Body of pancreas (tissue), 4 donors: ENCODE results near the gene NRP2. TPM values are rescaled to one million over a fixed set of nuclear protein-coding genes. Genes with fewer than 3 reads are reported as not detected.

ENCODE experiments used
- ATAC-seq: fragments of 150-250 bp; one replicate; pipeline ENCODE4 v1.9.1; 2016
- DNase-seq, 4 donors: peaks; one replicate each; pipeline ENCODE4 v3.0.0-alpha.2; 2019
- H3K27ac ChIP-seq, 4 donors: fragments of 200-600 bp; sonication (generic); 1 replicate in 3 of 4; 2 replicates in 1 of 4; pipeline versions ENCODE4 v1.5.1 to v1.6.1; 2016 to 2019; ENCODE audit warnings: mild to moderate bottlenecking in 1 of 4, mixed read lengths in 1 of 4, moderate library complexity in 1 of 4
- H3K27me3 ChIP-seq, 2 donors: fragments of 200-600 bp; sonication (generic); one replicate each; pipeline ENCODE4 v1.6.0; 2016; ENCODE audit warnings: mild to moderate bottlenecking in 1 of 2
- H3K36me3 ChIP-seq, 2 donors: fragments of 200-600 bp; sonication (generic); replicated peaks in 1 of 2; 2 replicates each; pipeline ENCODE4 v1.5.1; 2016; ENCODE audit warnings: low read depth in 2 of 2; ENCODE audit not compliant: insufficient read depth in 1 of 2
- H3K4me1 ChIP-seq: fragments of 200-600 bp; sonication (generic); one replicate; pipeline ENCODE4 v1.6.0; 2016
- H3K4me3 ChIP-seq, 2 donors: fragments of 200-600 bp; sonication (generic); 1 replicate in 1 of 2; 2 replicates in 1 of 2; pipeline ENCODE4 v1.5.1; 2016 to 2019
- H3K9me3 ChIP-seq, 3 donors: fragments of 200-600 bp; sonication (generic); 1 replicate in 2 of 3; 2 replicates in 1 of 3; pipeline ENCODE4 v1.5.1; 2016
- POLR2A ChIP-seq, 3 donors: fragments of 450-650 bp; IDR thresholded peaks; one replicate each; pipeline ENCODE4 v1.6.1; 2016; ENCODE audit warnings: antibody characterized with exemption in 3 of 3, mild to moderate bottlenecking in 2 of 3
- WGBS, 2 donors: methylation state at CpG; one replicate each; pipeline ENCODE4 v1.1.5; 2017; 5-methylcytosine and 5-hydroxymethylcytosine counted together
- intact Hi-C: fragments of 100-400 bp; cut with DNase I; formaldehyde crosslinking; loops from one replicate; pipeline ENCODE4 v1.15.1; 2023
- total RNA-seq, 2 donors: library from RNA; depleted of rRNA; stranded (reverse); fragments of >200 nt; gene quantifications; one replicate each; pipeline ENCODE4 v1.1.0, GENCODE V29; 2016
- TF ChIP-seq, protein P1 (sequence below), 7 experiments: fragments of 450-650 bp in 4 of 7; fragments of 200-600 bp in 3 of 7; sonication (generic) in 3 of 7; IDR thresholded peaks; one replicate each; pipeline ENCODE4 v1.5.1; 2016 to 2019; ENCODE audit warnings: antibody characterized with exemption in 7 of 7

Gene NRP2
- total RNA-seq, 2 donors from 2014 or later: 5.7 to 7.6 TPM

DNA sequence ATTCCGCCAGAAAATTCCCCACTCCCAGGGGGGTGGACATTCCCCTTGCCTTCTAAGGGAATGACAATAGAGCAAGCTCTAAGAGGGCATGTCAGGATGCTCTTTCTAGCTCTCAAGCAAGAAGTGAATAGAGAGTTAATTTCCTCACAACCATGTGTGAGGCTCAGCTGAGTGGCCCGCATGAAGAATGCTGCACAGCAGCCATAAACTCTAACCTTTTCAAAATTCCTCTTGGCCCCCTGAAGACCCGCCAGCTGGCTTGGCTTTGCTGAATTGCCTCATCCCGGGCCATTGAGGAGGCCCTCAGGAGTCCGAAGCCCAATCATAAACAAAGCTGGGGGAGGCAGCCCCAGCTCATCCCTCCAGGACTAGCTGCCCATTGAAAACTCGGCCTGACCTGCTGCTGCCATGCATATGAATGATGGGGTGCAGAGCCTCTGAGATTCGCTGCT lies 38.2 kb downstream of the NRP2 start:
- Histone ChIP-seq H3K4me3 (no peak overlapping the region), H3K4me1 (no peaks in the 10 kb centered on the region), H3K27me3 (no peaks in the 10 kb centered on the region), H3K27ac (no peak overlapping the region), H3K36me3 (no peaks in the 10 kb centered on the region), H3K9me3 (no peaks in the 10 kb centered on the region)
- DNase-seq (no peak), ATAC-seq (no peak)
- intact Hi-C loops: no loop called here
- 62 to 64% methylated on average over 7 of the region's 7 CpGs for WGBS, 2 donors
- TF ChIP-seq, protein P1, sequence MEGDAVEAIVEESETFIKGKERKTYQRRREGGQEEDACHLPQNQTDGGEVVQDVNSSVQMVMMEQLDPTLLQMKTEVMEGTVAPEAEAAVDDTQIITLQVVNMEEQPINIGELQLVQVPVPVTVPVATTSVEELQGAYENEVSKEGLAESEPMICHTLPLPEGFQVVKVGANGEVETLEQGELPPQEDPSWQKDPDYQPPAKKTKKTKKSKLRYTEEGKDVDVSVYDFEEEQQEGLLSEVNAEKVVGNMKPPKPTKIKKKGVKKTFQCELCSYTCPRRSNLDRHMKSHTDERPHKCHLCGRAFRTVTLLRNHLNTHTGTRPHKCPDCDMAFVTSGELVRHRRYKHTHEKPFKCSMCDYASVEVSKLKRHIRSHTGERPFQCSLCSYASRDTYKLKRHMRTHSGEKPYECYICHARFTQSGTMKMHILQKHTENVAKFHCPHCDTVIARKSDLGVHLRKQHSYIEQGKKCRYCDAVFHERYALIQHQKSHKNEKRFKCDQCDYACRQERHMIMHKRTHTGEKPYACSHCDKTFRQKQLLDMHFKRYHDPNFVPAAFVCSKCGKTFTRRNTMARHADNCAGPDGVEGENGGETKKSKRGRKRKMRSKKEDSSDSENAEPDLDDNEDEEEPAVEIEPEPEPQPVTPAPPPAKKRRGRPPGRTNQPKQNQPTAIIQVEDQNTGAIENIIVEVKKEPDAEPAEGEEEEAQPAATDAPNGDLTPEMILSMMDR (IDR thresholded peaks at IDR 0.05): no peak
- no peak for TF ChIP-seq POLR2A (IDR thresholded peaks at IDR 0.05)

DNA sequence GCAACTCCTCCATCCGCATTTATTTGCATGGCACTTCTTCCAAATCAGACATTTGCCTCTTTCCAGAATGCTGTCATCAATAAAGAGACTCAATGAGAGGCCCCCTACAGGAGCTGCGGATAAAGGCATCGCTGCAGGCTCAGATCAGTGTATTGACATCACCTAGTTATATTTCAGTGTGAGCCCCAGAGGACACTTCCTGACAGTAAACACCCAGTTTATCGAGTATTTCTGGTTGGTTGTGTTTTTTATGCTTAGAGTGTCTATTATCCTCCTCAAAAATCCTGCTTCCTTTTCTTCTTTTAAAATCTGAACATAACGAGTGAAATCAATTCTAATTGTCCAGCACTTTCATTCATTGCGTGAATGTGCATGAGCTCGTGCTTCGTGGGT lies 38.8 kb downstream of the NRP2 start:
- ATAC-seq (no peak), DNase-seq (no peak)
- Histone ChIP-seq H3K4me1 (no peaks in the 10 kb centered on the region), H3K27me3 (no peaks in the 10 kb centered on the region), H3K4me3 (no peak overlapping the region), H3K9me3 (no peaks in the 10 kb centered on the region), H3K36me3 (no peaks in the 10 kb centered on the region), H3K27ac (no peak overlapping the region)
- intact Hi-C loops: no loop called here
- no peak for TF ChIP-seq POLR2A (IDR thresholded peaks at IDR 0.05)
- TF ChIP-seq, protein P1 (IDR thresholded peaks at IDR 0.05): no peak
- 68 to 70% methylated on average over 8 of the region's 8 CpGs for WGBS, 2 donors

DNA sequence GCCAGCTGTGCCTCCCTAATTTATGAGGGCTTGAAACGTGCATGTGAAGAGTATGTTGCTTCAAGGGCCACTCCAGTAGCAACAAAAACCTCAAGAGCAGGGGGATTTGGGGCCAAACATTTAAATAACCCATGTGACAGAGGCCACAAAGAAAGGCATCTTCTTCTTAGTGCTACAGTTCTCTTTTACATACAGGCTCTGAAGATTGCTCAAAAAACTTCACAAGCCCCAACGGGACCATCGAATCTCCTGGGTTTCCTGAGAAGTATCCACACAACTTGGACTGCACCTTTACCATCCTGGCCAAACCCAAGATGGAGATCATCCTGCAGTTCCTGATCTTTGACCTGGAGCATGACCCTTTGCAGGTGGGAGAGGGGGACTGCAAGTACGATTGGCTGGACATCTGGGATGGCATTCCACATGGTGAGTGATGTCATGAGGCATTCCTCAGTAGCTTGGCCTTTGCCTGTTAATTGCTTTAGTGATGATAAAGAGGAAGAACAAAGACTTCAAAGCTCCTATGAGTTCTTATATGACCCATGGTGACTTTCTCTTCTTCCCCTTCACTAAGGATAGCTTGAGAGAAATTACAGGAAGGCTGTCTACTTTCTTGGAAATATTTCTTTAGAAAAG lies 40.1 kb downstream of the NRP2 start:
- H3K27ac ChIP-seq: no peak overlapping the region
- H3K9me3 ChIP-seq: no peaks in the 10 kb centered on the region
- H3K4me1 ChIP-seq: no peaks in the 10 kb centered on the region
- no peaks in the 10 kb centered on the region for H3K27me3 ChIP-seq
- TF ChIP-seq, protein P1 (IDR thresholded peaks at IDR 0.05): no peak
- no peak overlapping the region for H3K4me3 ChIP-seq
- intact Hi-C loops: no loop called here
- 79% methylated on average over 4 of the region's 4 CpGs for WGBS, 2 donors
- no peak for DNase-seq
- H3K36me3 ChIP-seq: no peaks in the 10 kb centered on the region
- ATAC-seq: no peak

DNA sequence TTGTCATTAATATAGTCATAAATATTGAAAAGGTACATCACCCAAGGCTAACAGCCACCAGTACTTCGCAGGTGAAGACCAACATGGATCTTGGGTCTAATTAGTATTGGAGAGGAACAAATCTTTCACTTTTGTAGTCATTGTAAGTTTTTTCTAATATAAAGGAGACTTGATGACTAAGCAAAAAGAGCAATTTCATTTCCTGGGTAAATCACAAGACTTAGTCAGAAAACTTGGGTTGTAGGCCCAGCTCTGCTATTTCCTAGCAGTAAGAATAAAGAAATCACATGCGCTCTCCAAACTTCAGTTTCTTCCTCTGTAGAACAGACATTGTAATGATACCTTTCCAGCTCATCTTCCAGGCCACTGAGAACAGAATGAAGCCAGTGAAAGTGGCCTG lies 40.9 kb downstream of the NRP2 start:
- no peak overlapping the region for H3K4me3 ChIP-seq
- 93 to 94% methylated on average over 2 of the region's 2 CpGs for WGBS, 2 donors
- H3K27me3 ChIP-seq: no peaks in the 10 kb centered on the region
- intact Hi-C loops: no loop called here
- no peaks in the 10 kb centered on the region for H3K9me3 ChIP-seq
- H3K27ac ChIP-seq: no peak overlapping the region
- no peak for DNase-seq
- no peaks in the 10 kb centered on the region for H3K36me3 ChIP-seq
- TF ChIP-seq POLR2A (IDR thresholded peaks at IDR 0.05): no peak
- TF ChIP-seq, protein P1 (IDR thresholded peaks at IDR 0.05): no peak
- H3K4me1 ChIP-seq: no peaks in the 10 kb centered on the region
- no peak for ATAC-seq

DNA sequence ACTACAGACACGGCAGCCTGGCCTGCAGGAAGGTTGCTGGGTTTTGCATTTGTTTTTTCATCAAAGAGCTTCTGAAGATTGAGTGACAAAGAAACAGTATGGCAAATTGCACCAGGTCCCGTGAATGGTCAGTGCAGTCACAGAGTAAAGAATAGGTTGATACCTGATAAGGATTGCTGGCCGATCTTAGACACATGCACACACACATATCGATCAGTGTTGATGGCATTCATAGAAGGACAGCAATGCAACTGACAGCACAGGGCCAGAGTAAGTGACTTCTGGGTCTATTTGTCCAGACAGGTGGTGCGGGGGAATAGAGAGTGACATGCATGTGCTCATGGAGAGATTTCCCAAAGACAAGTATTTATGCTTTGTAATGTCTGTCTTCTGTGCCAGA lies 42.8 kb downstream of the NRP2 start:
- no peak overlapping the region for H3K27ac ChIP-seq
- no peaks in the 10 kb centered on the region for H3K36me3 ChIP-seq
- 54 to 60% methylated on average over 5 of the region's 5 CpGs for WGBS, 2 donors
- no peaks in the 10 kb centered on the region for H3K27me3 ChIP-seq
- H3K4me3 ChIP-seq: no peak overlapping the region
- no peaks in the 10 kb centered on the region for H3K4me1 ChIP-seq
- TF ChIP-seq, protein P1 (IDR thresholded peaks at IDR 0.05): no peak
- no peak for TF ChIP-seq POLR2A (IDR thresholded peaks at IDR 0.05)
- ATAC-seq (no peak), DNase-seq (no peak)
- H3K9me3 ChIP-seq: no peaks in the 10 kb centered on the region
- intact Hi-C loops: no loop called here
